ENCODE results near the gene C1QL3.
A peak's percentile ranks its signal among the peaks of the same experiment; 100 is the strongest.

C1QL3 gene

GRCh38 chr10:16521311-16522016 is at the start of gene C1QL3:
C1QL3 (minus strand) TSS chr10:16521879; CDS start chr10:16521065, 814 bp downstream.
- DNase-seq: peak; percentile 17

GRCh38 chr10:16570731-16571130 is 49.1 kb upstream of the C1QL3 start:
- no peak for DNase-seq

GRCh38 chr10:16566202-16566805 is 44.6 kb upstream of the C1QL3 start:
- no peak for DNase-seq

- DNase-seq: no peak
These were observed 43.9 kb upstream of the C1QL3 start for GRCh38 chr10:16565604-16566003.

- no peak for DNase-seq
These were observed 41.2 kb upstream of the C1QL3 start for GRCh38 chr10:16562891-16563290.

- no peak for DNase-seq
These were observed 37.6 kb upstream of the C1QL3 start for GRCh38 chr10:16559236-16559773.

- DNase-seq: no peak
These were observed 26.3 kb upstream of the C1QL3 start for GRCh38 chr10:16547973-16548372.

GRCh38 chr10:16545116-16545736 is 23.5 kb upstream of the C1QL3 start:
- peak; percentile 4 for DNase-seq

GRCh38 chr10:16544591-16544990 is 22.9 kb upstream of the C1QL3 start:
- no peak for DNase-seq

GRCh38 chr10:16544099-16544498 is 22.4 kb upstream of the C1QL3 start:
- no peak for DNase-seq

- DNase-seq: no peak
These were observed 14.5 kb upstream of the C1QL3 start for GRCh38 chr10:16536155-16536554.

- no peak for DNase-seq
These were observed 8.2 kb upstream of the C1QL3 start for GRCh38 chr10:16529853-16530252.

GRCh38 chr10:16527452-16527851 is 5.8 kb upstream of the C1QL3 start:
- no peak for DNase-seq

GRCh38 chr10:16520900-16521299 is 779 bp downstream of the C1QL3 start:
- peak; percentile 12 for DNase-seq

- DNase-seq: no peak
These were observed 1.5 kb downstream of the C1QL3 start for GRCh38 chr10:16519908-16520861.

- DNase-seq: no peak
These were observed 2.3 kb downstream of the C1QL3 start for GRCh38 chr10:16519250-16519907.

- peak; percentile 8 for DNase-seq
These were observed 2.9 kb downstream of the C1QL3 start for GRCh38 chr10:16518822-16519221.

GRCh38 chr10:16510843-16511242 is 10.8 kb downstream of the C1QL3 start:
- no peak for DNase-seq

GRCh38 chr10:16509996-16510395 is 11.7 kb downstream of the C1QL3 start:
- DNase-seq: no peak

GRCh38 chr10:16505161-16505560 is 16.5 kb downstream of the C1QL3 start:
- no peak for DNase-seq

GRCh38 chr10:16497911-16498310 is 23.8 kb downstream of the C1QL3 start:
- DNase-seq: no peak

GRCh38 chr10:16493884-16494536 is 27.7 kb downstream of the C1QL3 start:
- DNase-seq: no peak
